ENCODE results near the gene CELF5.
"Not testable (repeated sequence)": the region's sequence is repeated elsewhere in the genome, so short reads cannot be mapped to it uniquely, and the experiment has no call there.

The CELF5 gene

DNA sequence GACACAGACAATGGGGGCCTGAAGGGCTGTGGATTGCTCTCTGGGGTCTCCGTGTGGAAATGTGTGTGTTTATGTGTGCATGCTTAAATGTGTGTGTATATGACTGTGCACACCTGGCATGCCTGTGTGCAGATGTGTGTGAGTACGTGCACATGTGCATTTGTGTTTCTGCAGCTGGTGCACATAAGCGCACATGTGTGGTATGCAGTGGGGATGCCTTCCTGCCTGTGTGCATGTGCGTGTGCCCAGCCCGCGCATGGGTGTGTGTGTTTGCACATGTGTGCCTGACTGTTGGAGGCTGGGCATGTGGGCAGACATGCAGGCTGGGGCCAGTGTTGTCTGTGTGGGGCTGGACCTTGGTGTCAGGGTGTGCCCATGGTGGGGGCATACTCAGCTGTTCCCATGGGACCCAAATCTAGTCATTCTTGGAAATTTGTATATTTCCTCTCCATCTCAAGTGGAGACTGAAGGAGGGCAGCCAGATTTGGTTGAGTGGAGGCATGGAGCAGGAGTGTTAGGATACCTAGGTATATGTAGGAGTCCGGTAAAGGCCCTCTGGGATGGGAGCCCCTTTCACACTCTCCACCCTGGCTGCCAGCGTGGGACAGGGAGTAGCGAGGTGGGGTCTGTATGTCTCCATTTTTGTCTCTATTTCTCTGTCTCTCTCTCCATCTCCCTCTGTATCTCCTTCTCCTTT, 49.9 kb downstream of the CELF5 start:
- DNase-seq (ENCODE audit: low read depth): no peak

DNA sequence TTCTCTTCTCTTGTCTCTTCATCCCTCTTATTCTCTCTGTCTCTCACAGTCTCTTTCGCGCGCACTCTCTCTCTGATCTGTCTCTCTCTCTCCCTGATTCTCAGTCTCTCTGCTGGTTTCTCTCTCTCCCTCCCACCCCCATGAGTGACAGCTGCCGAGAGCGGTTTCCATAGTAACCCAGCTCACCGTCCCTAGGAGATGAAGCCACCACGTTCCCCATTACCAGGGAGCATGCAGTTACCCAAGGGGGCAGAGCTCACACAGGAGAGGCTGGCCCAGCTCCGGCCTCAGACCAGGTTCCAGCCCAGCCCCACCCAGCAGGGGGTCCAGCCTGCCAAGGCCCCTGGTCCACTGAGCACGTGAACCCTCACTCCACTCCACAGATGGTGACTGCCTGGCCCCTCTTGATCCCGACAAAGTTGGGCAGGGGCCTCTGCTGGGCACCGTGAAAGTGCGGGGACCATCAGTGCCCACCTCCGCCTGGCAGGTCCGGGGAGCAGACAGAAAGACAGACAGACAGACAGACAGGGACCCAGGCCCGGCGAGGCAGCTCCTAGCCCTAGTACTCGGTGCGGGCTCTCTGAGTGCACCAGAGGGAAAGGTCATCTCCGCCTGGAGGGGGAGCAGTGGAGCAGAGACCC, 50.6 kb downstream of the CELF5 start:
- peak; percentile 69 for DNase-seq (ENCODE audit: low read depth)

DNA sequence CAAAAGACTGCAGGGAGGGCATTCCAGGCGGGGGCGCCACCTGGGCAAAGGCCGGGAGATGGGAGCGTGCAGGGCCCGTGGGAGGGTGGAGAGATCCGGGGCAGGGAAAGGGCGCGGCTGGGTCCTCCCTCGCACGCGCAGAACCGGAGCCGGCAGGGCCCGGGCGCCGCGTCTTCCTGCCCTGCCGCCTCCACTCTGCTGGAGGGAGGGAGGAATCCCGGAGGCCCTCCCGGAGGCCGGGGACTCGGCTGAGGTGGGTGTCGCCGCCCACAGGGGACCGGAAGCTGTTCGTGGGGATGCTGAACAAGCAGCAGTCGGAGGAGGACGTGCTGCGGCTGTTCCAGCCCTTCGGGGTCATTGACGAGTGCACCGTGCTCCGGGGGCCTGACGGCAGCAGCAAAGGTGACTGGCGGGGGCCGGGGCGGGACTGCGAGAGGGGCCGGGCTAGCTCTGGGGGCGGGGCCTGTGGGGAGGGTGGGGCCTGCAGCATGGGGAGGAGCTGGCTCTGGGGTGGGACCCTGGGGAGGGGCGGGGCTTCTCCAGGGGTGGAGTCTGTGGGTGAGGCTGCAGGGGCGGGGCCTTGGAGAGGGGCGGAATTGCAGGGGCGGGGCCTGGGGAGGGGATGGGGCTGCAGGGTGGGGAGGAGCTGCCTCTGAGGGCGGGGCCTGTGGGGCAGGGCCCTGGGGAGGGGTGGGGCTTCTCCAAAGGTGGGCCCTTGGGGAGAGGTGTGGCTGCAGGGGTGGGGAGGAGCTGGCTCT, 51.3 kb downstream of the CELF5 start:
- DNase-seq (ENCODE audit: low read depth): peak; percentile 87

DNA sequence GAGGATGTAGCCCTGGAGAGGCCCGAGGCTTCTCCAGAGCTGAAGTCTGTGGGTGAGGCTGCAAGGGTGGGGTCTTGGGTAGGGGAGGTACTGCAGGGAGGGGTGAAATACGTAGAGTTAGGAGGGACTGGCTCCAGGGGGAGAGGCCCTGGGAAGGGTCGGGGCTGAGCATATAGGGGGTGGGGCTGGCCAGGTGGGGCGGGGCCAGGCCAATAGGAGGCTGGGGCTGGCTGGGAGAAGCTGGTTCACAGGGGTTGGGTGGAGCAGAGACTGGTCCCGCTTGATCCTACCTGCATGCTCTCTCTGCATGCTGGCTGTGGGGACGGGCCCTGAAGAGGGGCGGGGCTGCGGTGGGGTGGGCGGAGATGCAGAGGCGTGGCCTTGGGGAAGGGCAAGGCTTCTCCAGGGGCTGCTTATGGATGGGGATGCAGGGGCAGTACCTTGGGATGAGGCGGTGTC, 51.9 kb downstream of the CELF5 start:
- peak; percentile 40 for DNase-seq (ENCODE audit: low read depth)

DNA sequence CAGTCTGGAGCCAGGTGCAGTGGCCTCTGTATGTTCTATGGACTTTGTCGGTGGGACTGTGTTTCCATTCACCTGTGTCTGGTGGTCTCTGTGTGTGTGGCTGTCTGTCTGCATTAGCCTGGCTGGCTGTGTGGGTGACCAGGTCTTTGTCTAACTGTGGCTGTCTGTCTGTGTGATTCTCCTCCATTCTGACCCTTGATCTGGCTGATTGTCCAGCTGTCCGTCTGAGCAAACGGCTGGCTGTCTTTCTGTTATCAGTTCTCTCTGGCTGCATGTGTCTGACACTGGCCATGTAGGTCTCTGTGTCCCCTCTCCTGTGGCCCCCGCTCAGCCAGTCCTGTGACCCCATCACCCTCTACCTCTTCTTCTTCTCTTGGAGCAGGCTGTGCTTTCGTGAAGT, 53.2 kb downstream of the CELF5 start:
- DNase-seq (ENCODE audit: low read depth): no peak

DNA sequence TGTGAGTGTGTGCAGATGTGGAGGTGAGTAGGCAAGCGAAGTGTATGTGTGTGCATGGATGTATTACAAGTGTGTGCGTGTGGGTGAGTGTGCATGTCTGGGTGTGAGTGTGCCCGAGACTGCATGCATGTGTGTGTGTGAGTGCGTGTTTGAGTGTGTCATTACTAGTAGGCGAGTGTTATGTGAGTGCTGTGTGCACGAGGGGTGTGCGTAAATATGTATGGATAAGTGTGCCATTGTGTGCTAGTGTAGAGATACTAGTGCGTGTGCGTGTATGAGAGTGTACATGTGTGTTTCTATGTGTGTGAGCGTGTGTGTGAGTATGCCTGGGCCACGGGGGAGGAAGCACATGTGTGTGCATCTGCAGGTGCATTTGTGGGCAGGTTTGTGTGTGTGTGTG, 53.8 kb downstream of the CELF5 start:
- no peak for DNase-seq (ENCODE audit: low read depth)

DNA sequence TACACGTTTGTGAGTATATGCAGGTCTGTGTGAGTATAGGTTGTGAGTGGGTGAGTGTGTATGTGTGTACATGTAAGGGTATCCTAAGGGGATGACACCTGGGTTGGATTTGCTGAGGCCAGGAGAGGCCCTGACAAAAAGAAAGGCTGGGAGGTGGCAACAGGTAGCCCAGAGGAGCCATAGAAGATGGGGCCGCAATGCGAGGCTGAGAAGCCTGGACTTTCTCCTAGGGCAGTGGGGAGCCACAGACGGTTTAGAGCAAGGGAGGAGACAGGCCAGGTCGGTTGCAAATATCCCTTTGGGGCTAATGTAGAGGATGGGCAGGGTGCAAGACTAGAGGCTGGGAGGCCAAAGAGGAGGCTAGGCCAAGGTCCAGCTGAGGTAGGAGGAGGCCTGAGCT, 54.3 kb downstream of the CELF5 start:
- no peak for DNase-seq (ENCODE audit: low read depth)

DNA sequence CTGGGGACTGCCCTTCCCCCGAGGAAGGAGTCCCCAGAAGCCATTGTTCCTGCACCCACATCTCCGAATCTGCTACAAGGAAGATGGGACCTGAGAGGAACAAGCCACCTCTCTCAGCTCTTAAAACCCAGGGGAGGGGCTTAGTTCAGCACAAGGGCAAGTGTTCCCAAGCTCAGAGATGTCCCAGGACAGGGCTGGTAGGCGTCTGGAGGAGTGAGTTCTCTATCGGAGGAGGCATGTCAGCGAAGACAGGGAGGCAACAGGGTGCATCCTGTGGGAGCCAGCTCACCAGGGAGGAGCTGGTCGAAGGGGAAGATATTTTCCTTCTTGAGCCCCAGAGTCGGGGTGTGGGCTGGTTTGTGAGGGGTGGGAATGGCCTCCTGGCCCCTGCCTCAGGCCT, 54.8 kb downstream of the CELF5 start:
- no peak for DNase-seq (ENCODE audit: low read depth)

DNA sequence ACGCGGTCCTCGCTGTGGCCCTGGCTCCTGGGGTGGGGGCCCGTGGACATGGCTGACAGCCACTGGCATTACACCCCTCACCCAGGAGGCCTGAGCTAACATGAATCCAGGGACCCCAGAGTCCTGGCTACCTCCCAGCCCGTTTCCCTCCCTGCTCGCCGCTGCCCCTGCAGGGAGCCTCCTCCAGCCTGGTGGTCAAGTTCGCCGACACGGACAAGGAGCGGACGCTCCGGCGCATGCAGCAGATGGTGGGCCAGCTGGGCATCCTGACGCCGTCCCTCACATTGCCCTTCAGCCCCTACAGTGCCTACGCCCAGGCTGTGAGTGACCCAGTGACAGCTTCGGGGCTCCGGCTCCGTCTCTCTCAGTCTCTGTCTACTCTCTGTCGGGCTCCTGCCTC, 56.6 kb downstream of the CELF5 start:
- no peak for DNase-seq (ENCODE audit: low read depth)

DNA sequence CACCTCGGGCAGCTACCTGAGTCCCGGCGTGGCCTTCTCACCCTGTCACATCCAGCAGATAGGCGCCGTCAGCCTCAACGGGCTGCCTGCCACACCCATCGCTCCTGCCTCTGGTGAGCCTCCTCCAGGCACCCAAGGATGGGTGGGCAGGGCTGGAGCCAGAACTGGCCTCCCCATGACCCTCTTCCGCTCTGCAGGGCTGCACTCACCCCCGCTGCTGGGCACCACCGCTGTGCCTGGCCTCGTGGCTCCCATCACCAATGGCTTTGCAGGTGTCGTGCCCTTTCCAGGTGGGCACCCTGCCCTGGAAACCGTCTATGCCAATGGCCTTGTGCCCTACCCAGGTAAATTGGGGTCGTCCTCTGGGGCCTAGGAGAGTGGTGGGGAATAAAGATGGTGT, 57.7 kb downstream of the CELF5 start:
- DNase-seq (ENCODE audit: low read depth): no peak

DNA sequence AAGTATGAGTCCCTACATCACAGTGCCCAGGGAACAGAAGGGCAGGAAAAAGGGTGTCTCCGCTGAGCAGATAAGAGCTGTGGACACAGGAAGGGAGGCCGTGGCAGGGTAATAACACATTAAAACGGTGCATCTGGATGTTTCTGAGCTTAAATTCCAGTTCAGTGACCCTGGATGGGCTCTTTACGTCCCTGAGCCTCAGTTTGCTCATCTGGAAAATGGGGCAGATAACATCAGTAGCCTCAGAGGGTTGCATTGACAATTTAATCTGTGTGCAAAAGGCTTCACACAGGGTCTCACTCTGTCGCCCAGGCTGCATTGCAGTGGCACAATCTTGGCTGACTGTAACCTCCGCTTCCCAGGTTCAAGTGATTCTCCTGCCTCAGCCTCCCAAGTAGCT, 58.1 kb downstream of the CELF5 start:
- no peak for DNase-seq (ENCODE audit: low read depth)

DNA sequence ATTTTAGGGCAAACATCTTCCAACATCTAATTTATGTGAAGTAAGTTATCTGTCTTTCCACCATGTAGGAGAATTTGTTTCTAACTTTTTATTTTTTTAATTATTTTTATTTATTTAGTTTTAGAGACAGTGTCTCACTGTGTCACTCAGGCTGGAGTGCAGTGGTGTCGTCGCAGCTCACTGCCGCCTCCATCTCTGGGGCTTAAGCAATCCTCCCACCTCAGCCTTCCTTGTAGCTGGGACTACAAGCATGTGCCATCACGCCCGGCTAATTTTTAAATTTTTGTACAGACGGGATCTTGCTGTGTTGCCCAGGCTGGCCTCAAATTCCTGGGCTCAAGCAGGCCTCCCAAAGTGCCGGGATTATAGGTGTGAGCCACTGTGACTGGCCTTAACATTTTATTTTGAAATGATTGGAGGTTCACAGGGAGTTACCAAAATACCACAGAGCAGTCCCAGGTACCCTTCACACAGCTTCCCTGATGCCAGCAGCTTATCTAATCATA, 58.8 kb downstream of the CELF5 start:
- DNase-seq (ENCODE audit: low read depth): no peak

DNA sequence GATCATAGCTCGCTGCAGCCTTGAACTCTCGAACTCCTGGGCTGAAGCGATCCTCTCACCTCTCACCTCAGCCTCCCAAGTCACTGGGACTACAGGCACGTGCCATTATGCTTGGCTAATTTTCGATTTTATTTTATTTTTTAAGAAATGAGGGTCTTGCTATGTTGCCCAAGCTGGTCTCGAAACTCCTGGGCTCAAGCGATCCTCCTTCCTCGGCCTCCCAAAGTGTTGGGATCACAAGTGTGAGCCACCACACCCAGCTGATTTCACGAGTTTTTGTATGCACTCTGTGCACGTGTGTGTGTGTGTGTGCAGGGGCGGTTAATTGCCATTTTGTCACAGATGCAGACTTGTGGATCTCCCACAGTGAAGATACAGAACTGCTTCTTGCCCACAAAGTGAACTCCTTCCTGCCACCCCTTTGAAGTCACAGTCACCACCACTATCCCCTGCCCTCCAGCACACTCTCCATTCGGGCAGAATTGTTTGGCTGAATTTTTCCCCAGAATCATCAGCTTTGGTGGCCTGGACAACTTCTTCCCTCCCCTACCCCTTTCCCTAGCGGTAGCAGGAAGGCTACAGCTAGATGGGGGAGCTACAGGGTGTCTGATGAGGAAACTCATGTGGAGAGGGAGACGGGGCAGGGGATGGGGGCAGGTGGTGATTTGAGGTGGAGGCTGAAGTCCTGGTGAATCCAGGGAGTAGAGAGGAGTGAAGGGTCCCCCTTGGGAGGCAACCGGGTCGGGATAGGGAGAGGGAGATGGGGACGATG, 59.6 kb downstream of the CELF5 start:
- no peak for DNase-seq (ENCODE audit: low read depth)

DNA sequence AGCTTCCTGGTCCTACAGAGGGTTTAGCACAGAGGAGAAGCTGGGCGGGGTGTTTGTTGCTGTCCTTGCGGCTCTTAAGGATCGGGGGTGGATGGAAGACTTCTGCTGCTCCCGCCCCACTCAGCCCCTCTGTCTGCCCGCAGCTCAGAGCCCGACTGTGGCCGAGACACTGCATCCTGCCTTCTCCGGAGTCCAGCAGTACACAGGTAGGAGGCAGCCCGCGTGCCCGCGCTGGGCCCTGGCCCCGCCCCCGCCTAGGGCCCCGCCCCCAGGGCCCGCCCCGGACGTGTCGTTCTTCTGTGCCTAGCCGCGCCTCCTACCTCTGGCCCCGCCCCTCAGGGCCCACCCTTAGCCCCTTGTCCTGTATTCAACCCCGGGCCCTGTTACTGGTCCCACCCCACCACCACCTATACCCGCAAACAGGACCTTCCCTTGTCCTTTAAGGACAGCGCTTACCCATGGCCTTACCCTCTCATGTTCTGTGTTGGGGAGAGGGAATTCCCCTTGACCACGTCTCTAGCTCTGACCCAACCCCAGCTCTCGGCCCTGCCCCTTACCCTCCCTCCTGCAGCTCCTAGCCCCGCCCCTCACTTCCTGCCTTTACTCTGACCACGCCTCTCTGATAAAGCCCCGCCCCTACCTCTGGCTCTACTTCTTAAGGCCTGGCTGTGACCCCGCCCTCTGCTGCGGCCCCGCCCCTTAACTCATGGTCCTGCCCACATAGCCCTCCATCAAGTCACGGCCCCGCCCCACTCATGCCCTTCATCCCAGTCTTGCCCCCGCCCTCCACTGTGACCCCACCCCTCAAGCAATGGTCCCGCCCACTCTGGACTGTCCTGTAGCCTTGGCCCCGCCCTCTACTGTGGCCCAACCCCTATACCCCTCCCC, 60.5 kb downstream of the CELF5 start:
- DNase-seq (ENCODE audit: low read depth): peak; percentile 74

DNA sequence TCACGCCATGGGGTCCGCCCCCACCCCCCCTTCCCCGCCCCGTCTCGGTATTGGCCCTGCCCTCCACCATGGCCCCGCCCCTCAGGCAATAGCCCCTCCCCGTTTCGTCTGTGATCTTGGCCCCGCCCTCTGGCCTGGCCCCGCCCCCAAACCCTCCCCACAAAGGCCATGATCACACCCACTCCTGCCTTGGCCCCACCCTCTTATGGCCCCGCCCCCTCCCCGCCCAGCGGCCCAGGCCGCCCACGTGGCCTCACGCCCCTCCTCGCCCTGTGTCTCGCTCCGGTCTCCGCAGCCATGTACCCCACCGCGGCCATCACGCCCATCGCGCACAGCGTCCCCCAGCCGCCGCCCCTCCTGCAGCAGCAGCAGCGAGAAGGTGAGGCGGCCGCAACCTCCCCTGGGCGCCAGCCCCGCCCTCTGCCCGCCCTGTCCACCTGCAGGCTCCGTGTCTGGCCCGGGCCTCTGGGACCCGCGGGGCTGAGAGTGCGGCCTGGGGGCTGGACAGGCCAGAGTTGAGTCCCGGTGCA, 61.3 kb downstream of the CELF5 start:
- DNase-seq (ENCODE audit: low read depth): no peak

DNA sequence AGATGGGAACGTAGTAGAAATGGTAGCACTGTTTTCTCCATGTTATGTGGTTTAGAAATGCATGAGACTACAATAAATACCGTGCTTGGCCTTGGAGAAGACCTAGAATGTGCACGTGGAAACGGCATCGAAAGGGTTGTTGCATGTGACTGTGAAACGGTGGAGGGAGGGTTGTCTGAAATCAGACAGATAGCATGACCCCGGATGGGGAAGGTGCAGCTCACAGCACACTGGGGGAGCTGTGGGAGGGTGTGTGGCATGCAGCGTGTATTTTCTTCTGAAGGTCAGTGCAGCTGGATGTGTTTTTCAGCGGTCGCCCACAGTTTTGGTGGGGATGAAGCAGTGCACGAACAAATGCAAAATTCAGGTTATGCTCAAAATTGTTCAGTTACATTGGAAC, 63.4 kb downstream of the CELF5 start:
- no peak for DNase-seq (ENCODE audit: low read depth)

DNA sequence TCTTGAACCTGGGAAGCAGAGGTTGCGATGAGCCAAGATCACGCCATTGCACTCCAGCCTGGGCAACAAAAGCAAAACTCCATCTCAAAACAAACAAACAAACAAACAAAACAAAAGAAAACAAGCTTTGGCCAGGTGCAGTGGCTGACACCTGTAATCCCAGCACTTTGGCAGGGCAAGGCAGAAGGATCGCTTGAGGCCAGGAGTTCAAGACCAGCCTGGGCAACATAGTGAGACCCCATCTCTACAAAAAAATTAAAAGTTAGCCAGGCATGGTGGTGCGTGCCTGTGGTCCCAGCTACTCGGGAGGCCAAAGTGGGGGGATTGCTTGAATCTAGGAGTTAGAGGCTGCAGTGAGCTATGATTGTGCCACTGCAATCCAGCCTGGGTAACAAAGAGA, 64.0 kb downstream of the CELF5 start:
- not testable (repeated sequence) for DNase-seq (ENCODE audit: low read depth)

DNA sequence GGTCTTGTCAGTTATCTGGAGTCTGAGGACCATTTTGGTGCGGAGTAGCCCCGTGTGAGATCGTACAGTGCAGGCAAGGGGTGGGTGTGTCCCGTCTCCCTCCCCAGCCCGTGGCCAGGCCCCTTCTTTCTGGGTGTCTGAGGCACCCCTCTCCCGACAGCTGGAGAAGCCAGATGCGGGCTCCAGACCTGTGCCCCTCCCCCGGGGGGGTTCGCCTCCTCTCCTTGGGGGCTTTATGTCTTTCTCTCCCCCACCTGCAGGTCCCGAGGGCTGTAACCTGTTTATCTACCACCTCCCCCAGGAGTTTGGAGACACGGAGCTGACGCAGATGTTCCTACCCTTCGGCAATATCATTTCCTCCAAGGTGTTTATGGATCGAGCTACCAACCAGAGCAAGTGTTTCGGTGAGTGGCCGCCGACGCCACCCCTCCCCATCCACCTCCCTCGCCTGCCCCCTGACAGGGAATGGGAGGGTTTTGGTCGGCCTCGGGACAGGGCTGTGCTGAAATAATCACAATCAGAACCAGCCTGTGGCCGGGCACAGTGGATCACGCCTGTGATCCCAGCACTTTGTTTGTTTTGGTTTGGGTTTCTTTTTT, 65.6 kb downstream of the CELF5 start:
- no peak for DNase-seq (ENCODE audit: low read depth)

DNA sequence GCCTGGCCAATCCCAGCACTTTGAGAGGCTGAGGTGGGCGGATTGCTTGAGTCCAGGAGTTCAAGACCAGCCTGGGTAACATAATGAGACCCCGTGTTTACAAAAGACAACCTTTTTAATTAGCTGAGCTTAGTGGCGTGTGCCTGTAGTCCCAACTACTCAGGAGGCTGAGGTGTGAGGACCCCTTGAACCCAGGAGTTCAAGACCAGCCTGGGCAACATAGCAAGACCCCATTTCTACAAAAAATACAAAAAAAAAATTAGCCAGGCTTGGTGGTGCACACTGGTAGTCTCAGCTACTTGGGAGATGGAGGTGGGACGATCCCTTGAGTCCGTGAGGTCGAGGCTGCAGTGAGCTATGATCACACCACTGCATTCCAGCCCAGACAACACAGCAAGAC, 66.4 kb downstream of the CELF5 start:
- DNase-seq (ENCODE audit: low read depth): not testable (repeated sequence)

DNA sequence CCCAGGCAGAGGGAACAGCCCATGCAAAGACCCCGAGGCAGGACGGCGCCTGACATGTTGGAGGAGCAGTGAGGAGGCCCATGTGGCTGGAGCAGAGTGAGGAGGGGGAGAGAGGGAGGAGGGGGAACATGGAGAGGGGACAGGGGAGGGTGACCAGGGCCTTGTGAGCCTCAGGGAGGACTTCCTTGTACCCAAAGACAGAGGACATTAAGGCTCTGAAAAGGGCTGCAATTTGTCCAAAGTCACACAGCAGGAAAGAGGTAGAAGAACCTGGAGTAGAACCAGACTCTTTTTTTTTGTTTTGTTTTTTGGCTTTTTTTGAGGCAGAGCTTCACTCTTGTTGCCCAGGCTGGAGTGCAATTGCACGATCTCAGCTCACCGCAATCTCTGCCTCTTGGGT, 67.2 kb downstream of the CELF5 start:
- DNase-seq (ENCODE audit: low read depth): no peak
